ENCODE measurements around the gene STEAP1B. TPM values are rescaled to one million over a fixed set of nuclear protein-coding genes. Genes with fewer than 3 reads are reported as not detected.

STEAP1B gene
- total and polyA plus RNA-seq, 4 donors: 0.06 to 0.28 (median 0.08) TPM; not detected in 1

- no peaks in the 10 kb centered on the region for H3K36me3 ChIP-seq (ENCODE audit: control insufficient read depth in 4 of 4, insufficient read depth in 3 of 4, low read depth in 1 of 4, low read length in 3 of 4)
- 65% methylated on average over 4 of the region's 4 CpGs for WGBS
- no peak for DNase-seq (ENCODE audit: low spot score)
- H3K4me1 ChIP-seq (ENCODE audit: control insufficient read depth in 4 of 4, insufficient read depth in 4 of 4, low read length in 3 of 4): no peaks in the 10 kb centered on the region
- H3K27me3 ChIP-seq (ENCODE audit: control insufficient read depth in 4 of 4, insufficient read depth in 4 of 4, low read length in 3 of 4): no peaks in the 10 kb centered on the region
- H3K9ac ChIP-seq (ENCODE audit: low read depth in 1 of 2, low read length in 2 of 2): no peak overlapping the region
- no peak for TF ChIP-seq GABPA (IDR thresholded peaks at IDR 0.05 in 1 of 2, conservative IDR thresholded peaks at IDR 0.05 in 1 of 2)
- TF ChIP-seq ZBTB33 (IDR thresholded peaks at IDR 0.05): no peak
- no peak for TF ChIP-seq EGR1 (IDR thresholded peaks at IDR 0.05; ENCODE audit: low read depth in 2 of 2)
- TF ChIP-seq HNF4G (IDR thresholded peaks at IDR 0.05): no peak
- no peak for TF ChIP-seq FOXA2 (IDR thresholded peaks at IDR 0.05)
- TF ChIP-seq, protein P1, sequence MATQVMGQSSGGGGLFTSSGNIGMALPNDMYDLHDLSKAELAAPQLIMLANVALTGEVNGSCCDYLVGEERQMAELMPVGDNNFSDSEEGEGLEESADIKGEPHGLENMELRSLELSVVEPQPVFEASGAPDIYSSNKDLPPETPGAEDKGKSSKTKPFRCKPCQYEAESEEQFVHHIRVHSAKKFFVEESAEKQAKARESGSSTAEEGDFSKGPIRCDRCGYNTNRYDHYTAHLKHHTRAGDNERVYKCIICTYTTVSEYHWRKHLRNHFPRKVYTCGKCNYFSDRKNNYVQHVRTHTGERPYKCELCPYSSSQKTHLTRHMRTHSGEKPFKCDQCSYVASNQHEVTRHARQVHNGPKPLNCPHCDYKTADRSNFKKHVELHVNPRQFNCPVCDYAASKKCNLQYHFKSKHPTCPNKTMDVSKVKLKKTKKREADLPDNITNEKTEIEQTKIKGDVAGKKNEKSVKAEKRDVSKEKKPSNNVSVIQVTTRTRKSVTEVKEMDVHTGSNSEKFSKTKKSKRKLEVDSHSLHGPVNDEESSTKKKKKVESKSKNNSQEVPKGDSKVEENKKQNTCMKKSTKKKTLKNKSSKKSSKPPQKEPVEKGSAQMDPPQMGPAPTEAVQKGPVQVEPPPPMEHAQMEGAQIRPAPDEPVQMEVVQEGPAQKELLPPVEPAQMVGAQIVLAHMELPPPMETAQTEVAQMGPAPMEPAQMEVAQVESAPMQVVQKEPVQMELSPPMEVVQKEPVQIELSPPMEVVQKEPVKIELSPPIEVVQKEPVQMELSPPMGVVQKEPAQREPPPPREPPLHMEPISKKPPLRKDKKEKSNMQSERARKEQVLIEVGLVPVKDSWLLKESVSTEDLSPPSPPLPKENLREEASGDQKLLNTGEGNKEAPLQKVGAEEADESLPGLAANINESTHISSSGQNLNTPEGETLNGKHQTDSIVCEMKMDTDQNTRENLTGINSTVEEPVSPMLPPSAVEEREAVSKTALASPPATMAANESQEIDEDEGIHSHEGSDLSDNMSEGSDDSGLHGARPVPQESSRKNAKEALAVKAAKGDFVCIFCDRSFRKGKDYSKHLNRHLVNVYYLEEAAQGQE (IDR thresholded peaks at IDR 0.05): no peak
- TF ChIP-seq TAF1 (conservative IDR thresholded peaks at IDR 0.05): no peak
- TF ChIP-seq, protein P2, sequence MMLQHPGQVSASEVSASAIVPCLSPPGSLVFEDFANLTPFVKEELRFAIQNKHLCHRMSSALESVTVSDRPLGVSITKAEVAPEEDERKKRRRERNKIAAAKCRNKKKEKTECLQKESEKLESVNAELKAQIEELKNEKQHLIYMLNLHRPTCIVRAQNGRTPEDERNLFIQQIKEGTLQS (IDR thresholded peaks at IDR 0.05): no peak
- no peak for TF ChIP-seq CTCF (IDR thresholded peaks at IDR 0.05; ENCODE audit: low read depth, low read length, missing input control)
- no peak for TF ChIP-seq FOXA1 (IDR thresholded peaks at IDR 0.05)
- TF ChIP-seq MAX (IDR thresholded peaks at IDR 0.05): no peak
- H3K9me3 ChIP-seq (ENCODE audit: control insufficient read depth in 4 of 4, low read length in 3 of 4): no peaks in the 10 kb centered on the region
- no peak overlapping the region for H3K4me3 ChIP-seq (ENCODE audit: low read depth in 1 of 3, low read length in 3 of 3)
- H3K27ac ChIP-seq (ENCODE audit: low read depth in 1 of 2, low read length in 2 of 2): no peak overlapping the region
Observed at GRCh38 chr7:22426463-22427094, 73.4 kb downstream of the STEAP1B start.

DNA sequence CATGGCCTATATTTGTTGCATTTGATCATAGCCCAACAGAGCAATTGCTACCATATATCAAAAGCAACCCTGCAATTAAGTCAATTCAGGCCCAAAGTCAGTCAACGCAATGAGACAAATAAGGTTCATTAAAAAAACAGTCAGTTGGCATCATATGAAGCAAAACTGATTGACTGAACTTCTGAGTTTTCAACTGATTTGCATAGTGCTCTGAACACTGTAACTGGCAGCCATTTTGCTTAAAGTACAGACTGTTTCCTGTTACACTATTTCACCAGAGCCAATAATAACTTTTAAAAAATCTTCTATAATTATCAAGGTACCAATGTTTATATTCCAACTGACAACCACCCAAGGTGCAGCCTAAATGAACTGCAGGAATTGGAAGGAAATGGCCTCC is 74.6 kb downstream of the STEAP1B start:
- H3K4me3 ChIP-seq (ENCODE audit: low read depth in 1 of 3, low read length in 3 of 3): no peak overlapping the region
- no peak overlapping the region for H3K9ac ChIP-seq (ENCODE audit: low read depth in 1 of 2, low read length in 2 of 2)
- H3K27me3 ChIP-seq (ENCODE audit: control insufficient read depth in 4 of 4, insufficient read depth in 4 of 4, low read length in 3 of 4): no peaks in the 10 kb centered on the region
- no peak for DNase-seq (ENCODE audit: low spot score)
- TF ChIP-seq SP1 (IDR thresholded peaks at IDR 0.05) (no peak), RAD21 (IDR thresholded peaks at IDR 0.05) (no peak), HNF4G (IDR thresholded peaks at IDR 0.05) (no peak), HNF4A (conservative IDR thresholded peaks at IDR 0.05) (no peak), YY1 (IDR thresholded peaks at IDR 0.05) (no peak), RXRA (IDR thresholded peaks at IDR 0.05) (no peak)
- TF ChIP-seq, protein P2 (IDR thresholded peaks at IDR 0.05): no peak
- H3K36me3 ChIP-seq (ENCODE audit: control insufficient read depth in 4 of 4, insufficient read depth in 3 of 4, low read depth in 1 of 4, low read length in 3 of 4): no peaks in the 10 kb centered on the region
- H3K9me3 ChIP-seq (ENCODE audit: control insufficient read depth in 4 of 4, low read length in 3 of 4): no peaks in the 10 kb centered on the region
- no peak overlapping the region for H3K27ac ChIP-seq (ENCODE audit: low read depth in 1 of 2, low read length in 2 of 2)
- no peaks in the 10 kb centered on the region for H3K4me1 ChIP-seq (ENCODE audit: control insufficient read depth in 4 of 4, insufficient read depth in 4 of 4, low read length in 3 of 4)
- 96% methylated on average over 1 of the region's 1 CpG for WGBS

All from liver (tissue), 9 donors.